ENCODE measurements around the gene ITGA7.
A peak's percentile ranks its signal among the peaks of the same experiment; 100 is the strongest.

- TF ChIP-seq CTCF (IDR thresholded peaks at IDR 0.05): no peak
- TF ChIP-seq POLR2A (IDR thresholded peaks at IDR 0.05): peak in 1 of 2 donors; percentile 9
Measured at GRCh38 chr12:55728186-55728938, 20.7 kb upstream of the ITGA7 start.
